ENCODE data around the gene CRISPLD2.

GRCh38 chr16:84844049-84844350 lies 24.2 kb downstream of the CRISPLD2 start:
- TF ChIP-seq CTCF (conservative IDR thresholded peaks at IDR 0.05; ENCODE audit: low read length) (no peak), EZH2phosphoT487 (IDR thresholded peaks at IDR 0.05; ENCODE audit: borderline replicate concordance) (no peak)

Data from Loucy (cell line).